NCI-H748 treated with DMSO at 0.1 percent for 48 hours (cell line): Measurements from ENCODE around the gene FGF22.
"Not testable (repeated sequence)": the region's sequence is repeated elsewhere in the genome, so short reads cannot be mapped to it uniquely, and the experiment has no call there.

Experiments used
- DNase-seq: peaks from one replicate; lab custom pipeline; 2025; lab: John Stamatoyannopoulos, UW

The FGF22 gene

DNA sequence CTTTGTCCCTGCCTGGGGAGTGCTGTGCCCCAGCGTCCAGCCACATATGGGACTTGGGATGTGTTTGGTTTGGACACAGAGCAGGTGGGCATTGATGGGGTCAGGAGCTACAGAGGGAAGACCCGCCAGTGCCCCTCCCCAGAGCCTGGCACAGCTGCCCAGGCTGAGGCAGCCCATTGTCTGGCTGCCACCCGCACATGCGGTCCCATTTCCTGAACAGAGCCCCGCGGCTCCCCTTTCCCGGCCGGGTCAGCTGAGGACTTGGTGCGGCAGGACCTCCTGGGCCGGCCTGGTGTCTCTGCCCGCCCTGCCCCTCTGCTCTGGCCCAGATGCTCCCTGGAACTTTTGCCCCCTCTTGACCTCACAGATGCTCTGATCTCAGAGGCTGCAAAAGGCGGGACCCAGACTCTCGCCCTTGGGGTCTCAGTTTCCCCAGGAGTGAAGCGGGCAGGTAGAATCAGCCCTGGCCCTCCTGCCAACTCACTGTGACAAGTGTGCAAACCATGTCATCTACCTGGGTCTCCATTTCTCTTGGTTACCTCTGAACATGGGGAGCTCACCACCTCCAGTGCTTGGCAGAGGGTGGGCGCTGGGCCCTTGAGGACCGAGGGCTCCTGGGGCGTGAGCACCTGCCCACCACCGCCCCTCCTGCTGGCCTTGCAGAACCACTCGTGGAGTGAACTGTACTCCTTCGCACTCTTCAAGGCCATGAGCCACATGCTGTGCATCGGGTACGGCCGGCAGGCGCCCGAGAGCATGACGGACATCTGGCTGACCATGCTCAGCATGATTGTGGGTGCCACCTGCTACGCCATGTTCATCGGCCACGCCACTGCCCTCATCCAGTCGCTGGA is 32.2 kb upstream of the FGF22 start:
- no peak for DNase-seq

DNA sequence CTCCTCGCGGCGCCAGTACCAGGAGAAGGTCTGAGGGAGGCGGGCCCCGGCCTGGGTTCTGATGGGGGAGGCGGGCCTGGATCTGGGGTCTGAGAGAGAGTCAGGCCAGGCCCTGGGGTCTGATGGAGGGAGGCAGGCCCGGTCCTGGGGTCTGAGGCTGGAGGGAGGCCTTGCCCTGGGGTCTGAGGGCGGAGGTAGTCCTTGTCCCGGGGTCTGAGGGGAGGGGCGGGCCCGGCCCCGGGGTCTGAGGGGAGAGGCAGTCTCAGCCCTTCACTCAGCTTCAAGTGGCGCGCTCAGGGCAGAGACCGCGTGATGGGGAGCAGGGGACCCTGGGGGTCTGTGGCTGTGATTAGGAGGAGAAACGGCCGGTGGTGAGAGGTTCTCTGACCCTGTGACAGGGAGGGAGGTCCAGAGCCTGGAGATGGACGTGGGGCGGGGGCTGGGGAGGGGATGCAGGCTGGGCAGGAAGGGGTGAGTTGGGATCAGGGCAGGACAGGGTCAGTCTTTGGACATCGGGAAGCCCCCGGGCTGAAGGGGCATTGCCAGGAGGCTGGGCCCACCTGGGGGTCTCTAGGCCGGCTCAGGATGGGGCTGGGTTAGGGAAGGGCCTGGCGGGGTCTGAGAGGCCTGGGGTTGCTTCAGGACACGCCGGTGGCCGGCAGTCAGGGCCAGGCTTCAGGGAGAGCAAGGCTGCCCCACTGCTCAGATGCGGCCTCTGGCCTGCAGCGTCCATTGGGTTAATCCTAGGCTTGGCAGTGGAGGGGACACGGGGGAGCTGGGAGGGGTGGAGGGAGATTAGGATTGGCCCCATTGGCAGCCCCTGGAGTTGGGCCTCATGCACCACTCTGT is 31.3 kb upstream of the FGF22 start:
- no peak for DNase-seq

DNA sequence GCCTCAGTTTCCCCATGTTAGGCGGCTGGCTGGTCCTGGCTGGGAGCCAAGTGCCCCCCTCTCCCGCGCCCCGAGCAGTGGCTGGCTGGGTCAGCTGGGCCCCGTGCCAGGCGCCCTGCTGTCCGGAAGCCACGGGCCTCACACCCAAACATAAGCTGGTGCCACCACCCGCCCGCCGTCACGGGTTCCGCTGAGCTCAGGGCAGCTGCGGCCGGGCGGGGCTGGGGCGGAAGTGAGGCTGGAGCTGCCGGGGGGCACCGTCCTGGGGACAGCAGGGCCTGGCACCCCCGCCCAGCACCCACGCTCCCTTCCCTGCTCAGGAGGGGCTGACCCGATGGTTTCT is 30.7 kb upstream of the FGF22 start:
- no peak for DNase-seq

DNA sequence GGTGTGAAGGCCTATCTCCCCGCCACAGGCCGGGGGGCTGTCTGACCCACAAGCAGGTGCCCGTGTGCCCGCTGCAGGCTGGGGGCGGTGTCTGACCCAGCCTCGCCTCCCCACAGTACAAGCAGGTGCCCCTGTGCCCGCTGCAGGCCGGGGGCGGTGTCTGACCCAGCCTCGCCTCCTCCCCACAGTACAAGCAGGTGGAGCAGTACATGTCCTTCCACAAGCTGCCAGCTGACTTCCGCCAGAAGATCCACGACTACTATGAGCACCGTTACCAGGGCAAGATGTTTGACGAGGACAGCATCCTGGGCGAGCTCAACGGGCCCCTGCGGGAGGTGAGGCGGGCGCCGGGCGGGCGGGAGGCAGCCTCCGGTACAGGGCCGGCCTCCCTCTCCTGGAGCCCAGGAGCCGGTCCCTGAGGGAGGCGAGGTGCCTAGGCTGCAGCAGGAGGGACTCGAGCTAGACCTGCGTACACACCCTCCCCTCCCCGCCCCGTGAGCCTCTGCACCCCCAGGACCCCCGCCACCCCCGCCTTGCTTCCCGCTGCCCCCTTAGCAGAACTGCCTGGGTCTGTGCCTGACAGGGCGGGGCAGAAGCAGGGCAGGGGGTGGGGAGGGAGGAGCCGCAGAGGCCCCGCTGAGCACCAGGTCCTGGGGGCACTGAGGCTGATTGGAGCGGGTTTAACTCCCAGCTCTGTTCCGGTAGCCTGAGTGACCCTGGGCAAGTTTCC is 29.4 kb upstream of the FGF22 start:
- DNase-seq, result no peak

DNA sequence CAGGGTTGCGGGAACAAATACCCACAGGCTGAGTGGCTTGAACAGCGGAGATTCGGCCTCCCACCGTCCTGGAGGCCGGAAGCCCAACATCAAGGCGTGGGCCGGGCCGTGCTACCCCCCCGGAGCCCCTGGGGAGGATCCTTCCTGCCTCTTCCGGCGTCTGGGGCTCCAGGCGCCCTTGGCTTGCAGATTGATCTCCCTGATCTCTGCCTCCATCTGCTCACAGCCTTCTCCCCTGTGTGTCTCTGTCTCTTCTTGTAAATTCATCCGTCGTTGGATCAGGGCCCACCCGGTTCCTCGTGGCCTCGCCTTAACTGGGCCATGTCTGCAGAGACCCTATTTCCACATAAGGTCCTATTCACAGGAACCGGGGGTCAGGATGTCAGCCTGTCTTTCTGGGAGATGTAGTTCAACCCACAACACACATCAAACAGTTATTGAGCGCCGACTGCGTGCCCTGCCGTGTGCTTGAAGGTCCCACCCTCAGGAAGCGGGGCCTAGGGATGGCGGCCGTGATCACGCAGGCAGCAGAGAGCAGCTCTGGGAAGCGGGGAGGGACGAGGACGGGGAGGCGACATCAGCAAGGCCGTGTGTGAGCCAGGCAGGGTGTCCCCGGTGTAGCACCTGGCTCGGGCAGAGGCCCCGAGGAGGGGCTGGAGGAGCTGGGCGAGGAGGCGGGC is 28.7 kb upstream of the FGF22 start:
- no peak for DNase-seq

DNA sequence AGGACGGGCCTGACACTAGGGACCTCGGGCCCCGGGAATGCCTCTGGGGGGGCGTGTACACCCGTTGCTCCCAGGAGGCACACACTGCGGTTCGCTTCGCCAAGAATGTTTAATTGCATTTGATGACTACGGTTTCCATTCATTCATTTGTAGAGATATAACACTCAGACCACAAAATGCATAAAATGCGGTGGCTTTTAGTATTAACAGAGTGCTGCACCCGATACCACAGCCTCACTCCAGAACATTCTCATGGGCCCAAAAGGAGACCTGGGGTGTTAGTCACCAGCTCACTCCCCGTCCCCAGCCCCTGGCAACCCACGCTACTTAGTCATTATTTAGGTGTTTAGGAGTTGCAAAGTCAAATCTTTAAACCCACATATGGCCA is 28.2 kb upstream of the FGF22 start:
- no peak for DNase-seq

DNA sequence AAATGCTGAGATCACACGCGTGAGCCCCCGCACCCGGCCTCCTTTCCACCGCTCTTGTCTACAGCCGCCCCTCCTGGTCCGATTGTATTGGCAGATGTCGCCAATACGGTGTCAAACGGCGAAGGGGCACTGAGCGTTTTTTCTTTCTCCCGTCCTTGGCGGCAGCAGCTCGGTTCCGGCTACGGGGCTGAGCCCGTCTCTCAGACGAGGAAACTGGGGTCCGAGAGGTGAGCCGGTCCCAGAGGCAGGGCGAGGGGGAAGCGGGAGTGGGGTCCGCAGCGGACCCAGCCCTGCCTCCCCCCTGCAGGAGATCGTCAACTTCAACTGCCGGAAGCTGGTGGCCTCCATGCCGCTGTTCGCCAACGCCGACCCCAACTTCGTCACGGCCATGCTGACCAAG is 26.7 kb upstream of the FGF22 start:
- no peak for DNase-seq

DNA sequence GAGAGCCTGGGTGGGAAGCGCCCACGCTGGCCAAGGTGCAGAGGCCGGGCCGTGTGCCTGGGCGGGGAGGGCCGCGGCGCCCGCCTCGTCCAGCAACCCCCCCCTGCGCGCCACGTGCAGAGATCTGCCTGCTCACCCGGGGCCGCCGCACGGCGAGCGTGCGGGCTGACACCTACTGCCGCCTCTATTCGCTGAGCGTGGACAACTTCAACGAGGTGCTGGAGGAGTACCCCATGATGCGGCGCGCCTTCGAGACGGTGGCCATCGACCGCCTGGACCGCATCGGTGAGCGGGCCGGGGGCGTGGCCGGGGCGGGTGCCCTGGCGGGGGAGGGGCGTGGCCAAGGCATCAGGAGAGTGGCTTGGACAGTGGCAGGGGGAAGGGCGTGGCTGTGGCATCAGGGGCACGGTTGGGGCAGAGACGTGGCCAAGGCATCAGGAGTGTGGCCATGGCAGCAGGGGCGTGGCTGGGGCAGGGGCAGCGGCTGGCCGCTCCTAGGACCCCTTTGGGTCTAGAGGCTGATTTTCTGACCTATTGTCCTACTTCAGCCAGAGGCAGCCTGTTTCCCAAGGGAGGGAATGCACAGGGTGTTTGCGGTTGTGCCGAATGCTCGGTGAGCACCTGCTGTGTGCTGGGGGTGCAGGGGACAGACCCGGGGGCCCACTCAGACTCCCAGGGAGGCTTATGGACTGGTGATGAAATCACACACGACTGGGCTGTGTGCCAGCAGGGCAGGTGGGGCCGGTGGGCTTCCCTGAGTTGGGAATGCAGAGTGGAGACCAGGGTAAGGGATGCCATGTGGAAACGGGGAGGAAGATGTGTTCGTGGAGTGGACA is 25.7 kb upstream of the FGF22 start:
- DNase-seq, result no peak

DNA sequence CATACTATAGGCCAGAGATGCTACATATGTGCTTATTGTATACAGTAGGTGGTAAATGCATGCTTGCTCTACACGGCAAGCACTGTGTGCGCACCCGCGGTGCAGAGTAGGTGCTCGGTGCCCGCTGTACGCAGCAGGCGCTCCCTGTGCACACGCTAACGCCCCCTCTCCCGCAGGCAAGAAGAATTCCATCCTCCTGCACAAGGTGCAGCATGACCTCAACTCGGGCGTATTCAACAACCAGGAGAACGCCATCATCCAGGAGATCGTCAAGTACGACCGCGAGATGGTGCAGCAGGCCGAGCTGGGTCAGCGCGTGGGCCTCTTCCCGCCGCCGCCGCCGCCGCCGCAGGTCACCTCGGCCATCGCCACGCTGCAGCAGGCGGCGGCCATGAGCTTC is 24.1 kb upstream of the FGF22 start:
- DNase-seq, result no peak

DNA sequence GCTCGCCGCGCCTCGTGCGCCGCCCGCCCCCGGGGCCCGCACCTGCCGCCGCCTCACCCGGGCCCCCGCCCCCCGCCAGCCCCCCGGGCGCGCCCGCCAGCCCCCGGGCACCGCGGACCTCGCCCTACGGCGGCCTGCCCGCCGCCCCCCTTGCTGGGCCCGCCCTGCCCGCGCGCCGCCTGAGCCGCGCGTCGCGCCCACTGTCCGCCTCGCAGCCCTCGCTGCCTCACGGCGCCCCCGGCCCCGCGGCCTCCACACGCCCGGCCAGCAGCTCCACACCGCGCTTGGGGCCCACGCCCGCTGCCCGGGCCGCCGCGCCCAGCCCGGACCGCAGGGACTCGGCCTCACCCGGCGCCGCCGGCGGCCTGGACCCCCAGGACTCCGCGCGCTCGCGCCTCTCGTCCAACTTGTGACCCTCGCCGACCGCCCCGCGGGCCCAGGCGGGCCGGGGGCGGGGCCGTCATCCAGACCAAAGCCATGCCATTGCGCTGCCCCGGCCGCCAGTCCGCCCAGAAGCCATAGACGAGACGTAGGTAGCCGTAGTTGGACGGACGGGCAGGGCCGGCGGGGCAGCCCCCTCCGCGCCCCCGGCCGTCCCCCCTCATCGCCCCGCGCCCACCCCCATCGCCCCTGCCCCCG is 23.5 kb upstream of the FGF22 start:
- DNase-seq, result no peak

DNA sequence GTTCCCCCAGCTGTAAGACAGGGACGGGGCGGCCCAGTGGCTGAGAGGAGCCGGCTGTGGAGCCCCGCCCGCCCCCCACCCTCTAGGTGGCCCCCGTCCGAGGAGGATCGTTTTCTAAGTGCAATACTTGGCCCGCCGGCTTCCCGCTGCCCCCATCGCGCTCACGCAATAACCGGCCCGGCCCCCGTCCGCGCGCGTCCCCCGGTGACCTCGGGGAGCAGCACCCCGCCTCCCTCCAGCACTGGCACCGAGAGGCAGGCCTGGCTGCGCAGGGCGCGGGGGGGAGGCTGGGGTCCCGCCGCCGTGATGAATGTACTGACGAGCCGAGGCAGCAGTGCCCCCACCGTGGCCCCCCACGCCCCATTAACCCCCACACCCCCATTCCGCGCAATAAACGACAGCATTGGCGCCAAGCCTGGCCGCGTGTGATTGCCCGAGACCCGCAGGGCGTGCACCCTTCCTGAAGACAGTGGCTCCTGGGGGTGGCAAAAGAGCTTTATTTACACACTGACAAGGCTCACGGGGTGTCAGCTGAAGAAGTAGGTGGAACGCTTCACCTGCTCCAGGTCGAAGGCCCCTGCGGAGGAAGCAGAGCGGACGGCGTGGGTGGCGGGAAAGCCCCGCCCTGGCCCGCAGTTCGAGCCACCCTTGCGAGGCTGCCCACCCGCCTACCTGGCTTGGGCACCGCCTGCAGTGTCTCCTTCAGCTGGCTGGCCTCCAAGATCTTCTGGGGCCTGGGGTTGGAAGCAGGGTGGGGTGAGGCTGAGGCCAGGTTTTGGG is 22.7 kb upstream of the FGF22 start:
- DNase-seq, result no peak

DNA sequence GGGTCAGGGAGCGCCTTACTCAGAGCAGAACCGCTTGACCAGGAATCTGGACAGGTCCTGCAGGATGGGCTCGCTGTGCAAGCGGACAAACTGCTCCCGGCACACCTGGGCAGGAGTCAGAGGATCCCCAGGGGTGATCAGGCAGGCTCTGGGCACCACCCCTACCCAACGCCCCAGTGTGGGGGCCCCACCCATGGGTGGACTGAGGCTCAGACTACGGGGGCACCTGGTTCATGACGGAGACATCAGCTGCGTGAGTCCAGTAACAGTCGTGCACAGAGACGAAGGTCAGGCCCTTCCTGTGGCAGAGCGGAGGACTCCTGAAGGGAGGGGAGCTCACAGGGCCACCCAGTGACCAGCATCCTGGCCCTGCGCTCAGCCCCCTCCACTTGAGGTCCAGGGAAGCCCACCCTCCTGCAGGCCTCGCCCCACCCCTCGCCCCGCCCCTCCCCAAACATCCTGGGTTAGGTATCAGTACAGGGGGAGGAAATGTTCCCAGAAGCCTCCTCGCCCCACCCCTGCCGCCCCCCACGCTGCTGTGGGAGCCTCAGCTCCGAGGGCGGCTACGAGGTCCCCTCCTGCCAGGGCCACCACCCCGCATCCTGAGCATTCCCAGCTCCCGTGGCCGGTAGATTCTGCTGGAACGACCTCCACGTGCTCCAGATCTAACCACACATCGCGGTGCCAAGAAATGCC is 22.0 kb upstream of the FGF22 start:
- DNase-seq, result no peak

DNA sequence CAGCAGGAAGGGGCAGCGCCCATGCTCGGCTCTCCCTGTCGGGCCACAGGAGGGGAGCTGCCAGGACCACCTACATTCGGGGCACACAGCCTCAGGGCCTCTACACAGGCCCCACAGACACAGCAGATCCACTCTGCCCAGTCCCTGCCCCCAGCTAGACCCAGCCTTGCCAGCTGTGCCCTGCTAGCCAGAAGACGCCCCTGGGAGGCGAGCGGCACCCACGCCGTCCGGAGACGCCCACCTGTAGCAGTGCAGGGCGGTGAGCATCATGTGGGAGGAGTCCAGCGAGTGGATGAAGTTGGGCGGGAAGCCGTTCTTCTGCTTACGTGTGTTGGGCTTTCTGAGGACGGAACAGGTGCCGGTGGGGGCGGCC is 21.4 kb upstream of the FGF22 start:
- no peak for DNase-seq

DNA sequence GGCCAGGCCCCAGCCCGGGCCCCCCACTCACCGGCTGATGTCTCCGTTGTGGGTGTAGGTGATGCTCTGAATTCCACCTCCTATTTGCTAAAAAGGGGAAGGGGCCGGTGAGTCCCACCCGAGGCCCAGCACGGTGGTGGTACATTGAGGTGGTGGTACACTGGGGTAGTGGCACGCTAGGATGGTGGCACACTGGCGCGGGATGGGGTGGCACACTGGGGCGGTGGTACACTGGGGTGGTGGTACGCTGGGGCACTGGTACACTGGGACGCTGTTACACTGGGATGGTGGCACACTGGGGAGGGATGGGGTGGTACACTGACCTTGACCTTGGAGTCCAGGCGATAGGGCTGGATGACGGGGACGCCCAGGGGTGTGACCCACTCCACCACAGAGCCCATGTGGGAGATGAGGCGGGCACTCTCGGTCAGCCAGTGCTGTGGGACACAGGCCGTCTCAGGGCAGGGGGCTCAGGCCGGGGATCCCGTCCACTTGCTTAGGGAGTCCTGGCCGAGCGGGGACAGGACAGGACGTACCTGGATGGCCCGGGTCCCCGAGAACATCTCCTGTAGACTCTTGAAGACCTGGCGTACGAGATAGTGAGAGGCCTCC is 20.9 kb upstream of the FGF22 start:
- no peak for DNase-seq

DNA sequence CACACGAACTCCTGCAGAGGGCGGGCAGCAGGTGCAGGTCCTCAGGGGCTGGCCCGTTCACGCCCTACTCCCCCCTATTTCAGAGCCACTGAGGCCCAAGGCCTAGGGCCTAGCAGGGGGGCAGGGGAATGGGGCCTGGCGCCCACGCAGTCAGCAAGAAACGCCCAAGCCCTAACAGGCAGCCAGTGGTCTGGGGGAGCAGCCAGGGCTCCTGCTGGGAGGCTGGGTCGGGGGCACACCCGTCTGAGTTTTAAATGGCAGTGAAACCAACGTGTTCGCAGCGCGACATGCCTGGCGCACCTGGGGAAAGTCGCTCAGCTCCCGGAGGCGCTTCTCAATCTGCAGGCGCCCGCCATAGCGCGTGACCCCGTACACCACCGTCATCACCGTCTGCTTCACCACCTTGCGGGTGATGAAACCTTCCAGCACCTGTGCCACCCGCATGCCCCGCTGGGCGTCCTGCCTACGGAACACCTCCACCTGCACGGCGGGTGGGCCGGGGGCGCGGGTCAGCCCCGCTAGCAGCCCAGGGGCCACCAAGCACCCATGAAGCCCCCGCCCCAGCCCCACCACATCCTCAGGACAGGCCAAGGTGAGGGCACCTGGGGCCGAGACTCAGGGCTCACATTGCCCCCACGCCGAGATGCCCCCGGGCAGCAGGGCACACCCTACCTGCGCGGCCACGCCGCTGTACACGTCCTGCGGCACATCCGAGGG is 20.2 kb upstream of the FGF22 start:
- DNase-seq, result no peak

DNA sequence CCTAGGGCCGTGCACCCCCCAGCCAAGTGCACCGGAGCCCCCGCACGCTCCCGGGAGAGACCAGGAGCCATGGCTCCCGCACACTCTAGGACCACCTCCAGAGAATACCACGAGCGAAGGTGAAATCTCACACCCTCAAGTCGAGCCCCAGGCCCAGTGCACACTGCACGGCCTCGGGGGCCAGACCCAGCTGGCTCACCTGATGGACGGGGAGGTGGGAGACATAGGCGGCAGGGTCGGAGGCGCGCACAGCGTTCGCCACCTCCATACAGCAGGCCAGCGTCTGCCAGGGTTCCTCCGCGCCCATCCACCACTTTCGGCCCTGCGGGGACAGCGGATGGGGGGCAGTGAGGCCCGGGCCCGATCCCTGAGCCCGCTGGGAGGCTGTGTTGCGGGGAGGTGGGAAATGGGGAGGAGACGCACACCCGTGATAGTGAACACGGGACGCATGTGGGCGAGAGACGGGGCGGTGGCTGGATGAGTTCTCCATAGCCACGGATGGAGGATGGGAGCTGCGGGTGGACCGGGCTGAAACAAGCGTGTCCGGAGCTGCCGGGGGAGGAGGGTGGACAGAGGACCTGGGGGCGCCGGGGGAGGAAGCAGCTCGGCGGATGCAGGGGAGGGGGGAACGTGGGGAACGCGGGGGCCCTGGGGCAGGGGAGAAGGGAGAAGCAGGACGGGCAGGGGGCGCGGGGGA is 19.4 kb upstream of the FGF22 start:
- DNase-seq, result no peak

DNA sequence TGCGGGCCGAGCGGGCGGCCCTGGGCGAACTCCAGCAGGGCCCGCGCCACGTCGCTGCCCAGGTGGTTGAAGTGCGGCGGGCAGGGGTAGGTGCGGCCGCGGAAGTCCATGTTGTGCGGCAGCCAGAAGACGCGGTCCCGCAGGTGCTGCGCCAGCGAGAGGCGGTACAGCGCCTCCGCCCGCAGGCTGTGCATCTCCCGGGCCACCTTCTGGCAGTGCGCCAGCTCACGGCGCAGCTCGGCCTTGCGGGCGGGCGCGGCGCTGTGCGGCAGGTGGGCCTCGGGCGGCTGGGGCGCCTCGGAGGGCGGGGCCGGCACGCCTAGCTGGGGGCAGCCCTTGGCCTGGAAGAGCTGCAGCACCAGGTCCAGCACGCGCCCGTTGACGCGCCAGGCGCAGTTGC is 18.5 kb upstream of the FGF22 start:
- not testable (repeated sequence) for DNase-seq

DNA sequence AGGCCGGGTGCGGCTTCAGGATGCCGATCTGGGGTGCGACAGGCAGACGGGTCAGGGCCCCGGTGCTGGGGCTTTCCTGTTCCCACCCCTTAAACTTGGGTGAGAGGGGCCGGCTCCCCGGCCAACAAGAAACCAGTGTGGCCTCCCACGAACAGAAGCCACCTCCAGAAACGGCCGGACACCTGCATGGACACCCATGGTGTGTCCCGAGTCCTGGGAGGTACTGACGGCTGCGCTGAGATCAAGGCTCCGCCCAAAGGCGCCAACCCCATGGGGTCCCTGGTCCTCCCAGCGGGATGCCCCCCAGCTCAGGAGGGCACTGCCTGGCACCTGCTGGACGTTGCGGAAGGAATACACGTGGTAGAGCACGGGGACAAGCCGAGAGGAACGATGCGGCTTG is 17.9 kb upstream of the FGF22 start:
- no peak for DNase-seq
